Liver (tissue), 9 donors: ENCODE results near the gene ZNF414. TPM values are rescaled to one million over a fixed set of nuclear protein-coding genes. Genes with fewer than 3 reads are reported as not detected.
"Not testable (repeated sequence)": the region's sequence is repeated elsewhere in the genome, so short reads cannot be mapped to it uniquely, and the experiment has no call there.

Experiments used
- DNase-seq: peaks from one replicate; pipeline ENCODE4 v3.0.0-alpha.2; 2017; ENCODE audit warnings: low spot score
- H3K27ac ChIP-seq, 2 donors: one replicate each; pipeline ENCODE4 v1.7.0; 2013; ENCODE audit warnings: inconsistent platforms in 2 of 2, low read length in 2 of 2, control low read depth in 1 of 2, low read depth in 1 of 2, mild to moderate bottlenecking in 1 of 2
- H3K27me3 ChIP-seq, 4 donors: one replicate each; pipeline versions ENCODE4 v1.6.1 to v1.7.0; 2013; ENCODE audit warnings: low read length in 3 of 4, inconsistent platforms in 1 of 4, mild to moderate bottlenecking in 1 of 4, moderate library complexity in 1 of 4; ENCODE audit not compliant: control insufficient read depth in 4 of 4, insufficient read depth in 4 of 4
- H3K36me3 ChIP-seq, 4 donors: one replicate each; pipeline versions ENCODE4 v1.6.1 to v1.7.0; 2013; ENCODE audit warnings: low read length in 3 of 4, mild to moderate bottlenecking in 3 of 4, low read depth in 1 of 4, moderate library complexity in 1 of 4; ENCODE audit not compliant: control insufficient read depth in 4 of 4, insufficient read depth in 3 of 4
- H3K4me1 ChIP-seq, 4 donors: one replicate each; pipeline versions ENCODE4 v1.6.1 to v1.7.0; 2013; ENCODE audit warnings: low read length in 3 of 4, mild to moderate bottlenecking in 3 of 4, moderate library complexity in 1 of 4; ENCODE audit not compliant: control insufficient read depth in 4 of 4, insufficient read depth in 4 of 4
- H3K4me3 ChIP-seq, 3 donors: one replicate each; pipeline versions ENCODE4 v1.6.1 to v1.7.0; 2013; ENCODE audit warnings: low read length in 3 of 3, control low read depth in 1 of 3, low read depth in 1 of 3, mild to moderate bottlenecking in 1 of 3
- H3K9ac ChIP-seq, 2 donors: one replicate each; pipeline ENCODE4 v1.7.0; 2013; ENCODE audit warnings: low read length in 2 of 2, mild to moderate bottlenecking in 2 of 2, moderate library complexity in 2 of 2, control low read depth in 1 of 2, low read depth in 1 of 2
- H3K9me3 ChIP-seq, 4 donors: one replicate each; pipeline versions ENCODE4 v1.6.1 to v1.7.0; 2013; ENCODE audit warnings: low read length in 3 of 4; ENCODE audit not compliant: control insufficient read depth in 4 of 4
- EGR1 ChIP-seq, 2 donors: IDR thresholded peaks; 2 replicates each; pipeline ENCODE4 v1.6.1; 2016 to 2018; ENCODE audit warnings: antibody characterized with exemption in 2 of 2, low read depth in 2 of 2
- FOXA1 ChIP-seq: IDR thresholded peaks from 2 replicates; pipeline ENCODE4 v1.6.1; 2016; ENCODE audit warnings: antibody characterized with exemption
- FOXA2 ChIP-seq: IDR thresholded peaks from 2 replicates; pipeline ENCODE4 v1.6.1; 2016; ENCODE audit warnings: antibody characterized with exemption
- GABPA ChIP-seq, 2 donors: IDR thresholded peaks in 1 of 2; conservative IDR thresholded peaks in 1 of 2; 2 replicates each; pipeline ENCODE4 v1.6.1; 2016; ENCODE audit warnings: antibody characterized with exemption in 2 of 2, mild to moderate bottlenecking in 1 of 2, moderate library complexity in 1 of 2
- HNF4A ChIP-seq, 2 donors: conservative IDR thresholded peaks; 2 replicates each; pipeline ENCODE4 v1.6.1; 2016; ENCODE audit warnings: antibody characterized with exemption in 2 of 2, mild to moderate bottlenecking in 2 of 2
- HNF4G ChIP-seq: IDR thresholded peaks from 2 replicates; pipeline ENCODE4 v1.6.1; 2016; ENCODE audit warnings: antibody characterized with exemption
- JUND ChIP-seq, 2 donors: IDR thresholded peaks; 2 replicates each; pipeline ENCODE4 v1.6.1; 2016; ENCODE audit warnings: antibody characterized with exemption in 2 of 2
- NR2F2 ChIP-seq: IDR thresholded peaks from 2 replicates; pipeline ENCODE4 v1.6.1; 2016; ENCODE audit warnings: antibody characterized with exemption
- RAD21 ChIP-seq, 2 donors: IDR thresholded peaks; 2 replicates each; pipeline ENCODE4 v1.6.1; 2016; ENCODE audit warnings: antibody characterized with exemption in 2 of 2, mild to moderate bottlenecking in 2 of 2
- RXRA ChIP-seq, 2 donors: IDR thresholded peaks; 2 replicates each; pipeline ENCODE4 v1.6.1; 2017 to 2018; ENCODE audit warnings: antibody characterized with exemption in 2 of 2, mild to moderate bottlenecking in 1 of 2
- SP1 ChIP-seq: IDR thresholded peaks from 2 replicates; pipeline ENCODE4 v1.6.1; 2018; ENCODE audit warnings: antibody characterized with exemption, mild to moderate bottlenecking
- TAF1 ChIP-seq: conservative IDR thresholded peaks from 2 replicates; pipeline ENCODE4 v1.6.1; 2016; ENCODE audit warnings: antibody characterized with exemption, mild to moderate bottlenecking
- YY1 ChIP-seq: IDR thresholded peaks from 2 replicates; pipeline ENCODE4 v1.6.1; 2016; ENCODE audit warnings: antibody characterized with exemption, mild to moderate bottlenecking
- WGBS: extraction: QIAGEN DNeasy Blood & Tissue Kit; methylation state at CpG from one replicate; pipeline ENCODE4 v1.1.7; 2013; 5-methylcytosine and 5-hydroxymethylcytosine counted together
- polyA plus RNA-seq, 2 donors: library from polyadenylated mRNA; stranded (reverse) in 1 of 2; unstranded in 1 of 2; fragments of 200-250 nt in 1 of 2; fragments of >200 nt in 1 of 2; fragmentation: Nextera tagmentation in 1 of 2; extraction: Ambion mirVana in 1 of 2; gene quantifications; one replicate each; pipeline versions ENCODE4 v1.2.1 to v1.2.3, GENCODE V29; 2013 to 2015
- total RNA-seq, 2 donors: library from RNA; depleted of rRNA; stranded (reverse); fragments of >200 nt; gene quantifications; one replicate each; pipeline ENCODE4 v1.2.3, GENCODE V29; 2014
- TF ChIP-seq, protein P1 (sequence below): fragments of 150-350 bp; IDR thresholded peaks from 2 replicates; pipeline ENCODE4 v1.5.1; 2017; ENCODE audit warnings: improper control_type of control experiment, low read depth, low read length; ENCODE audit not compliant: missing input control
- TF ChIP-seq, protein P2 (sequence below): IDR thresholded peaks from 2 replicates; pipeline ENCODE4 v1.6.1; 2016; ENCODE audit warnings: antibody characterized with exemption
- TF ChIP-seq, protein P3 (sequence below): IDR thresholded peaks from 2 replicates; pipeline ENCODE4 v1.6.1; 2016; ENCODE audit warnings: antibody characterized with exemption, mild to moderate bottlenecking
- TF ChIP-seq, protein P4 (sequence below): IDR thresholded peaks from 2 replicates; pipeline ENCODE4 v1.6.1; 2016; ENCODE audit warnings: antibody characterized with exemption
- TF ChIP-seq, protein P5 (sequence below): IDR thresholded peaks from 2 replicates; pipeline ENCODE4 v1.6.1; 2016; ENCODE audit warnings: antibody characterized with exemption
- donor health status: healthy.
- donor health status: healthy.
- donor health status: healthy.
- donor health status: healthy.
- donor health status: healthy.

The ZNF414 gene
- total and polyA plus RNA-seq, 4 donors: 3.5 to 16.0 (median 7.2) TPM

DNA sequence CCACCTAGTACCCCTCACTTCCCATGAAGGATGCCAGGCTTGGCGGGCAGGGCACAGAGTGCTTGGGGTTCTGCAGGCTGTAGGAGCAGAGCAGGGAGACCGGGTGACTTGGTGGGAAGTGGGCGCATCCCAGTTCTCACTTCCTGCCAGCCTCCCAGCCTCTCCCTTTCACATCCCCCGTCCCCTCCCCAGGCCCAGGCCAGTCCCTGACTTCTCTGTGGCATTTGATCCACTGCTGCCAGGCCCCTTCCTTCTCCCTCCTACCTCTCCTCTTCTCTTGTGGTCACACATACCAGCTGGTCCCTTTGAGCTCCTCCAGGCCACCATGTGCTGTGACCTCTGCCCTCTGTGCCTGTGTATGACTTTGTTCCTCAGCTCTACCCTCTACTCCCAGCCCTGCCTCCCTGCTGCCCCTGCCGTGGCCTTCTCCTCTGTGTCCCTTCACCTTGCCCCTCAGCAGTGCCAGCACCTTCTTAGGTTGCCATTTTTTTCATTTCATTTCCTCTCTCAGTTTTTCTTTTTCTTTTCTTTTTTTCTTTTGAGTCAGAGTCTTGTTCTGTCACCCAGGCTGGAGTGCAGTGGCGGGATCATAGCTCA lies 43.8 kb upstream of the ZNF414 start:
- H3K4me3 ChIP-seq: no peak overlapping the region
- no peak overlapping the region for H3K27ac ChIP-seq
- TF ChIP-seq EGR1 (IDR thresholded peaks at IDR 0.05; ENCODE audit: low read depth in 2 of 2) (no peak), HNF4G (no peak), FOXA2 (no peak), FOXA1 (no peak), YY1 (no peak), JUND (IDR thresholded peaks at IDR 0.05) (no peak), GABPA (IDR thresholded peaks at IDR 0.05 in 1 of 2, conservative IDR thresholded peaks at IDR 0.05 in 1 of 2) (no peak)
- TF ChIP-seq, protein P1, sequence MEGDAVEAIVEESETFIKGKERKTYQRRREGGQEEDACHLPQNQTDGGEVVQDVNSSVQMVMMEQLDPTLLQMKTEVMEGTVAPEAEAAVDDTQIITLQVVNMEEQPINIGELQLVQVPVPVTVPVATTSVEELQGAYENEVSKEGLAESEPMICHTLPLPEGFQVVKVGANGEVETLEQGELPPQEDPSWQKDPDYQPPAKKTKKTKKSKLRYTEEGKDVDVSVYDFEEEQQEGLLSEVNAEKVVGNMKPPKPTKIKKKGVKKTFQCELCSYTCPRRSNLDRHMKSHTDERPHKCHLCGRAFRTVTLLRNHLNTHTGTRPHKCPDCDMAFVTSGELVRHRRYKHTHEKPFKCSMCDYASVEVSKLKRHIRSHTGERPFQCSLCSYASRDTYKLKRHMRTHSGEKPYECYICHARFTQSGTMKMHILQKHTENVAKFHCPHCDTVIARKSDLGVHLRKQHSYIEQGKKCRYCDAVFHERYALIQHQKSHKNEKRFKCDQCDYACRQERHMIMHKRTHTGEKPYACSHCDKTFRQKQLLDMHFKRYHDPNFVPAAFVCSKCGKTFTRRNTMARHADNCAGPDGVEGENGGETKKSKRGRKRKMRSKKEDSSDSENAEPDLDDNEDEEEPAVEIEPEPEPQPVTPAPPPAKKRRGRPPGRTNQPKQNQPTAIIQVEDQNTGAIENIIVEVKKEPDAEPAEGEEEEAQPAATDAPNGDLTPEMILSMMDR: no peak
- TF ChIP-seq, protein P2, sequence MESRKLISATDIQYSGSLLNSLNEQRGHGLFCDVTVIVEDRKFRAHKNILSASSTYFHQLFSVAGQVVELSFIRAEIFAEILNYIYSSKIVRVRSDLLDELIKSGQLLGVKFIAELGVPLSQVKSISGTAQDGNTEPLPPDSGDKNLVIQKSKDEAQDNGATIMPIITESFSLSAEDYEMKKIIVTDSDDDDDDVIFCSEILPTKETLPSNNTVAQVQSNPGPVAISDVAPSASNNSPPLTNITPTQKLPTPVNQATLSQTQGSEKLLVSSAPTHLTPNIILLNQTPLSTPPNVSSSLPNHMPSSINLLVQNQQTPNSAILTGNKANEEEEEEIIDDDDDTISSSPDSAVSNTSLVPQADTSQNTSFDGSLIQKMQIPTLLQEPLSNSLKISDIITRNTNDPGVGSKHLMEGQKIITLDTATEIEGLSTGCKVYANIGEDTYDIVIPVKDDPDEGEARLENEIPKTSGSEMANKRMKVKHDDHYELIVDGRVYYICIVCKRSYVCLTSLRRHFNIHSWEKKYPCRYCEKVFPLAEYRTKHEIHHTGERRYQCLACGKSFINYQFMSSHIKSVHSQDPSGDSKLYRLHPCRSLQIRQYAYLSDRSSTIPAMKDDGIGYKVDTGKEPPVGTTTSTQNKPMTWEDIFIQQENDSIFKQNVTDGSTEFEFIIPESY: no peak
- DNase-seq: no peak
- no peaks in the 10 kb centered on the region for H3K27me3 ChIP-seq
- no peaks in the 10 kb centered on the region for H3K4me1 ChIP-seq
- 80% methylated on average over 6 of the region's 6 CpGs for WGBS
- no peaks in the 10 kb centered on the region for H3K9me3 ChIP-seq
- peaks cover 0 to 2% (median 0%) of the 10 kb centered on the region in 4 donors for H3K36me3 ChIP-seq
- H3K9ac ChIP-seq: no peak overlapping the region

DNA sequence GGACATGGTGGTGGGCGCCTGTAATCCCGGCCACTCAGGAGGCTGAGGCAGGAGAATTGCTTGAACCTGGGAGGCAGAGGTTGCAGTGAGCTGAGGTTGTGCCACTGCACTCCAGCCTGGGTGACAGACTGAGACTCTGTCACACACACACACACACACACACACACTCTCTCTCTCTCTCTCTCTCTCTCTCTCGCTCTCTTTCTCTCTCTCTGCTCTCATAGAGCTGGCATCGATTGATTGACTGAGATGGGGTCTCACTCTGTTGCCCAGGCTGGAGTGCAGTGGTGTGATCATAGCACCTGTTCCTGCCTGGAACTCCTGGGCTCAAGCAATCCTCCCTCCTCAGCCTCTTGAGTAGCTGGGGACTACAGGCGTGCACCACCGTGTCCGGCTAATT lies 39.8 kb upstream of the ZNF414 start:
- not testable (repeated sequence) for H3K9ac ChIP-seq

DNA sequence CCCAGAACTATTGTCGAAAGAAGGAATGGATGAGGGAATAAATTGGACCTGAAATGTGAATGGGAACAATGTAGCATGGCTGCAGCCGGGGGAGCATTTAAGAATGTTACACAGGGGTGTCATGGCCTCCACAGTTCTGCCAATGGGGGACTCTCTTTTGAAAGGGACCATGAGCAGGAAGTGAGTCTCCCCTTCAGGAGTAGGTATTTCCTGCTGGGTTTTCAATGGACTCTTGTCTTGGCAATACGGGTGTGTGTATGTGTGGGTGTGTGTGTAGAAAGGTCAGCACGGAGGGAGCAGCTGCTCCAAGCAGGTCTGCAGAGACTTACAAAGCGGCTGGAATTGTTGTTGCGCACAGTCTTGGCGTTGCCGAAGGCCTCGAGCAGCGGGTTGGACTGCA lies 38.8 kb upstream of the ZNF414 start:
- no peak overlapping the region for H3K9ac ChIP-seq

More for the DNA sequence above, 39.8 kb upstream of the ZNF414 start:
- not testable (repeated sequence) for H3K4me1 ChIP-seq, H3K36me3 ChIP-seq, H3K4me3 ChIP-seq, H3K27me3 ChIP-seq, H3K27ac ChIP-seq, H3K9me3 ChIP-seq, DNase-seq
- WGBS: 93% methylated on average over 7 of the region's 7 CpGs

More for the DNA sequence above, 38.8 kb upstream of the ZNF414 start:
- peaks cover 0 to 4% (median 0%) of the 10 kb centered on the region in 4 donors for H3K36me3 ChIP-seq
- H3K9me3 ChIP-seq: no peaks in the 10 kb centered on the region
- H3K4me1 ChIP-seq: no peaks in the 10 kb centered on the region
- H3K4me3 ChIP-seq: no peak overlapping the region
- TF ChIP-seq FOXA1: no peak
- TF ChIP-seq, protein P3, sequence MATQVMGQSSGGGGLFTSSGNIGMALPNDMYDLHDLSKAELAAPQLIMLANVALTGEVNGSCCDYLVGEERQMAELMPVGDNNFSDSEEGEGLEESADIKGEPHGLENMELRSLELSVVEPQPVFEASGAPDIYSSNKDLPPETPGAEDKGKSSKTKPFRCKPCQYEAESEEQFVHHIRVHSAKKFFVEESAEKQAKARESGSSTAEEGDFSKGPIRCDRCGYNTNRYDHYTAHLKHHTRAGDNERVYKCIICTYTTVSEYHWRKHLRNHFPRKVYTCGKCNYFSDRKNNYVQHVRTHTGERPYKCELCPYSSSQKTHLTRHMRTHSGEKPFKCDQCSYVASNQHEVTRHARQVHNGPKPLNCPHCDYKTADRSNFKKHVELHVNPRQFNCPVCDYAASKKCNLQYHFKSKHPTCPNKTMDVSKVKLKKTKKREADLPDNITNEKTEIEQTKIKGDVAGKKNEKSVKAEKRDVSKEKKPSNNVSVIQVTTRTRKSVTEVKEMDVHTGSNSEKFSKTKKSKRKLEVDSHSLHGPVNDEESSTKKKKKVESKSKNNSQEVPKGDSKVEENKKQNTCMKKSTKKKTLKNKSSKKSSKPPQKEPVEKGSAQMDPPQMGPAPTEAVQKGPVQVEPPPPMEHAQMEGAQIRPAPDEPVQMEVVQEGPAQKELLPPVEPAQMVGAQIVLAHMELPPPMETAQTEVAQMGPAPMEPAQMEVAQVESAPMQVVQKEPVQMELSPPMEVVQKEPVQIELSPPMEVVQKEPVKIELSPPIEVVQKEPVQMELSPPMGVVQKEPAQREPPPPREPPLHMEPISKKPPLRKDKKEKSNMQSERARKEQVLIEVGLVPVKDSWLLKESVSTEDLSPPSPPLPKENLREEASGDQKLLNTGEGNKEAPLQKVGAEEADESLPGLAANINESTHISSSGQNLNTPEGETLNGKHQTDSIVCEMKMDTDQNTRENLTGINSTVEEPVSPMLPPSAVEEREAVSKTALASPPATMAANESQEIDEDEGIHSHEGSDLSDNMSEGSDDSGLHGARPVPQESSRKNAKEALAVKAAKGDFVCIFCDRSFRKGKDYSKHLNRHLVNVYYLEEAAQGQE: no peak
- TF ChIP-seq, protein P4, sequence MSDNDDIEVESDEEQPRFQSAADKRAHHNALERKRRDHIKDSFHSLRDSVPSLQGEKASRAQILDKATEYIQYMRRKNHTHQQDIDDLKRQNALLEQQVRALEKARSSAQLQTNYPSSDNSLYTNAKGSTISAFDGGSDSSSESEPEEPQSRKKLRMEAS: no peak
- no peak for TF ChIP-seq RXRA (IDR thresholded peaks at IDR 0.05)
- TF ChIP-seq SP1: no peak
- no peak for TF ChIP-seq HNF4G
- TF ChIP-seq, protein P5, sequence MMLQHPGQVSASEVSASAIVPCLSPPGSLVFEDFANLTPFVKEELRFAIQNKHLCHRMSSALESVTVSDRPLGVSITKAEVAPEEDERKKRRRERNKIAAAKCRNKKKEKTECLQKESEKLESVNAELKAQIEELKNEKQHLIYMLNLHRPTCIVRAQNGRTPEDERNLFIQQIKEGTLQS: no peak
- TF ChIP-seq FOXA2: no peak
- TF ChIP-seq EGR1 (IDR thresholded peaks at IDR 0.05; ENCODE audit: low read depth in 2 of 2): no peak
- TF ChIP-seq TAF1: no peak
- no peak for TF ChIP-seq NR2F2
- TF ChIP-seq GABPA (IDR thresholded peaks at IDR 0.05 in 1 of 2, conservative IDR thresholded peaks at IDR 0.05 in 1 of 2): no peak
- TF ChIP-seq JUND (IDR thresholded peaks at IDR 0.05): no peak
- no peak for TF ChIP-seq RAD21 (IDR thresholded peaks at IDR 0.05)
- TF ChIP-seq HNF4A (conservative IDR thresholded peaks at IDR 0.05): no peak
- TF ChIP-seq, protein P2: no peak
- TF ChIP-seq YY1: no peak
- WGBS: 84% methylated on average over 10 of the region's 10 CpGs
- H3K27me3 ChIP-seq: no peaks in the 10 kb centered on the region
- no peak overlapping the region for H3K27ac ChIP-seq
- DNase-seq: no peak
